GM12878 (cell line): ENCODE results near the gene TMEM50B. TPM values are rescaled to one million over a fixed set of nuclear protein-coding genes. Genes with fewer than 3 reads are reported as not detected.

Source experiments
- ATAC-seq: fragments of 200-7000 bp; cut with Tn5 transposase; 3 replicates; pipeline ENCODE4 v1.9.1; 2020; ENCODE audit warnings: mild to moderate bottlenecking, moderate library complexity
- BruUV-seq: library from RNA; stranded (reverse); fragments of 400-500 nt; replicated peaks from 2 replicates; lab custom pipeline; 2021; lab: Mats Ljungman, UMichigan
- CTCF ChIA-PET: fragments of 300-600 bp; sonication (Branson Sonifier 250); formaldehyde crosslinking; extraction: SDS; loops from one replicate; lab custom pipeline; 2021; ENCODE audit warnings: inconsistent platforms; lab: Yijun Ruan, JAX
- POLR2A ChIA-PET: fragments of 350-600 bp; formaldehyde crosslinking; extraction: SDS; loops from one replicate; lab custom pipeline; 2021; ENCODE audit warnings: inconsistent platforms; lab: Charles Lee
- RAD21 ChIA-PET: fragments of 300-600 bp; sonication (Branson Sonifier 250); formaldehyde crosslinking; loops from one replicate; lab custom pipeline; 2023; ENCODE audit warnings: antibody characterized with exemption; ENCODE audit not compliant: unreplicated experiment; lab: Charles Lee
- SMC1A ChIA-PET: fragments of 300-600 bp; sonication (Branson Sonifier 250); formaldehyde crosslinking; loops from one replicate; lab custom pipeline; 2023; ENCODE audit not compliant: unreplicated experiment, uncharacterized antibody; lab: Charles Lee
- DNase-seq: peaks from one replicate; pipeline ENCODE4 v3.0.0-alpha.2; 2011; ENCODE audit warnings: low read depth, low spot score
- FAIRE-seq: peaks from 3 replicates; lab custom pipeline; 2011; peaks lifted over from hg19 to GRCh38; lab: Jason Lieb, UNC
- H2AFZ ChIP-seq: 2 replicates; pipeline ENCODE4 v1.6.0; 2011; ENCODE audit warnings: low read depth, low read length, control low read depth; ENCODE audit not compliant: control insufficient read depth
- H3K27ac ChIP-seq: 2 replicates; pipeline ENCODE4 v1.5.1; 2011; ENCODE audit warnings: control low read depth; ENCODE audit not compliant: control insufficient read depth, insufficient read depth
- H3K27me3 ChIP-seq, 2 experiments: replicated peaks in 1 of 2; 2 replicates each; pipeline versions ENCODE4 v1.6.0 to v1.6.1; 2011; ENCODE audit warnings: low read length in 1 of 2; ENCODE audit not compliant: control insufficient read depth in 2 of 2, insufficient read depth in 2 of 2
- H3K36me3 ChIP-seq, 2 experiments: 2 replicates each; pipeline ENCODE4 v1.5.1; 2011; ENCODE audit warnings: low read length in 1 of 2; ENCODE audit not compliant: control insufficient read depth in 2 of 2, insufficient read depth in 2 of 2
- H3K4me1 ChIP-seq: 2 replicates; pipeline ENCODE4 v1.6.1; 2011; ENCODE audit warnings: mild to moderate bottlenecking, low read length, moderate library complexity, mixed read lengths; ENCODE audit not compliant: control insufficient read depth, insufficient read depth
- H3K4me2 ChIP-seq: 2 replicates; pipeline ENCODE4 v1.6.0; 2011; ENCODE audit warnings: control low read depth; ENCODE audit not compliant: control insufficient read depth, insufficient read depth
- H3K4me3 ChIP-seq: fragments of 200-600 bp; sonication (generic); 2 replicates; pipeline ENCODE4 v1.5.1; 2016
- H3K79me2 ChIP-seq: 2 replicates; pipeline ENCODE4 v1.6.0; 2011; ENCODE audit warnings: low read length; ENCODE audit not compliant: control insufficient read depth, insufficient read depth
- H3K9ac ChIP-seq: 2 replicates; pipeline ENCODE4 v1.8.0; 2011; ENCODE audit warnings: low read length, control low read depth, mixed read lengths; ENCODE audit not compliant: control insufficient read depth, insufficient read depth
- H3K9me3 ChIP-seq: replicated peaks from 3 replicates; pipeline ENCODE4 v1.5.1; 2011; ENCODE audit warnings: mild to moderate bottlenecking, low read length; ENCODE audit not compliant: control insufficient read depth, insufficient read depth
- H4K20me1 ChIP-seq: 2 replicates; pipeline ENCODE4 v1.6.0; 2011; ENCODE audit not compliant: control insufficient read depth, insufficient read depth
- HDGF ChIP-seq: fragments of 450-650 bp; IDR thresholded peaks from 2 replicates; pipeline ENCODE4 v1.6.1; 2016; ENCODE audit warnings: antibody characterized with exemption
- POLR2A ChIP-seq: IDR thresholded peaks from 2 replicates; pipeline ENCODE4 v1.6.1; 2011; ENCODE audit warnings: low read depth, mild to moderate bottlenecking, low read length
- RB1 ChIP-seq: fragments of 450-650 bp; formaldehyde crosslinking; IDR thresholded peaks from 2 replicates; pipeline ENCODE4 v1.6.1; 2017; ENCODE audit warnings: mild to moderate bottlenecking, borderline replicate concordance
- ZNF687 ChIP-seq: fragments of 450-650 bp; IDR thresholded peaks from 2 replicates; pipeline ENCODE4 v1.6.1; 2017; ENCODE audit warnings: mild to moderate bottlenecking, moderate library complexity
- WGBS: methylation state at CpG from one replicate; pipeline ENCODE4 v1.1.6; 2016; ENCODE audit warnings: low lambda C conversion rate; ENCODE audit not compliant: insufficient replicate concordance, insufficient coverage; ENCODE audit errors: missing lambda C conversion rate; 5-methylcytosine and 5-hydroxymethylcytosine counted together
- in situ Hi-C: fragments of 300-500 bp; cut with MboI; formaldehyde crosslinking; loops from 9 replicates; pipeline ENCODE4 v1.14.3; 2018; ENCODE audit warnings: mixed read lengths
- intact Hi-C: fragments of 100-400 bp; cut with micrococcal nuclease; formaldehyde crosslinking; loops from one replicate; pipeline ENCODE4 v1.14.2; 2022; ENCODE audit not compliant: unreplicated experiment
- polyA plus RNA-seq, 11 experiments: library from polyadenylated mRNA; depleted of rRNA in 4 of 11; unstranded in 6 of 11; stranded (reverse) in 5 of 11; fragments of >200 nt; fragmentation: Nextera tagmentation in 4 of 11; fragmentation: Illumina TruSeq in 1 of 11; extraction: Ambion mirVana in 4 of 11; extraction: Trizol in 1 of 11; gene quantifications; 1 replicate in 1 of 11; 2 replicates in 10 of 11; pipeline versions ENCODE4 v1.2.1 to v1.2.3, GENCODE V29; 2011 to 2016; ENCODE audit warnings: inconsistent platforms in 2 of 11, missing spikeins in 2 of 11, low read depth in 1 of 11
- total RNA-seq, 4 experiments: library from RNA; depleted of rRNA in 3 of 4; stranded (reverse); fragments of >200 nt in 3 of 4; fragmentation: Illumina TruSeq in 1 of 4; extraction: Trizol in 1 of 4; gene quantifications; 2 replicates each; pipeline versions ENCODE4 v1.2.1 to v1.2.3, GENCODE V29; 2013 to 2021

Gene TMEM50B
- total and polyA plus RNA-seq, 10 of the 15 experiments (the other 5 are each of a cell fraction or from before 2014, with no cell fraction given): 12.1 to 42.1 (median 18.2) TPM

- TF ChIP-seq ZNF687 (0 out of 2 replicates have a peak, but pooled peaks have one; percentile 23), HDGF (0 out of 2 replicates have a peak, but pooled peaks have one; percentile 6)
Observed at GRCh38 chr21:33432496-33432895, 47.3 kb downstream of the TMEM50B start (continued).

GRCh38 chr21:33430858-33431257, 48.9 kb downstream of the TMEM50B start:
- Histone ChIP-seq H3K9me3 (no peaks in the 10 kb centered on the region), H3K27me3 (no peaks in the 10 kb centered on the region), H3K27ac (no peak overlapping the region), H3K4me2 (no peak overlapping the region), H3K4me3 (no peak overlapping the region), H3K79me2 (no peaks in the 10 kb centered on the region; the same call in 1 of the 2 replicates), H2AFZ (no peak overlapping the region), H3K36me3 (peaks cover 34 to 57% of the 10 kb centered on the region in 2 experiments), H3K9ac (no peak overlapping the region), H4K20me1 (no peaks in the 10 kb centered on the region), H3K4me1 (peaks cover 41% of the 10 kb centered on the region)
- intact Hi-C loops (no loop called here), in situ Hi-C loops (no loop called here)
- ChIA-PET SMC1A (interaction anchor here (0.8 to 4.7 kb wide), 6 partner anchors 12 to 84 kb away, joined by 3 to 29 read pairs (median 6); no protein-coding TSS in a partner anchor), RAD21 (interaction anchor here (1.9 kb wide), 1 partner anchor 70 kb away, joined by 14 read pairs; no protein-coding TSS in a partner anchor), CTCF (interaction anchor here (1.2 to 1.7 kb wide), 2 partner anchors 15 to 234 kb away, joined by 3 to 6 read pairs; no protein-coding TSS in a partner anchor), POLR2A (interaction anchor here (1.4 to 2.7 kb wide), 2 partner anchors 14 to 25 kb away, joined by 4 to 13 read pairs; no protein-coding TSS in a partner anchor)
- 82% methylated on average over 3 of the region's 3 CpGs for WGBS
- FAIRE-seq (no peak), ATAC-seq (no peak), DNase-seq (no peak)
- TF ChIP-seq RB1: no peak
- peak; percentile 52 for TF ChIP-seq POLR2A
- BruUV-seq: no TSS peak
